H9 (cell line): ENCODE results near the gene PLXND1. TPM values are rescaled to one million over a fixed set of nuclear protein-coding genes. Genes with fewer than 3 reads are reported as not detected.

Source experiments
- DNase-seq: peaks from one replicate; pipeline ENCODE4 v3.0.0-alpha.2; 2017
- H2AFZ ChIP-seq: one replicate; pipeline ENCODE4 v1.6.1; 2013; ENCODE audit warnings: mild to moderate bottlenecking, low read length, control low read depth, moderate library complexity
- H2AK5ac ChIP-seq: 2 replicates; pipeline ENCODE4 v1.6.1; 2013; ENCODE audit warnings: low read length, control low read depth, mixed read lengths; ENCODE audit not compliant: insufficient read length
- H2BK120ac ChIP-seq: one replicate; pipeline ENCODE4 v1.6.1; 2013; ENCODE audit warnings: low read depth, mild to moderate bottlenecking, low read length, control low read depth, inconsistent platforms; ENCODE audit not compliant: poor library complexity, severe bottlenecking
- H2BK12ac ChIP-seq: 2 replicates; pipeline ENCODE4 v1.6.1; 2013; ENCODE audit warnings: low read length, control low read depth, mixed read lengths, low read depth; ENCODE audit not compliant: insufficient read length
- H2BK15ac ChIP-seq: 2 replicates; pipeline ENCODE4 v1.6.1; 2013; ENCODE audit warnings: low read depth, low read length, control low read depth
- H2BK20ac ChIP-seq: one replicate; pipeline ENCODE4 v1.6.1; 2013; ENCODE audit warnings: low read depth, mild to moderate bottlenecking, low read length, control low read depth, inconsistent platforms; ENCODE audit not compliant: poor library complexity, severe bottlenecking
- H2BK5ac ChIP-seq: 2 replicates; pipeline ENCODE4 v1.6.1; 2013; ENCODE audit warnings: low read length, control low read depth, mixed read lengths; ENCODE audit not compliant: insufficient read length
- H3K14ac ChIP-seq: 2 replicates; pipeline ENCODE4 v1.6.1; 2013; ENCODE audit warnings: low read length, control low read depth; ENCODE audit not compliant: insufficient read depth
- H3K18ac ChIP-seq: 2 replicates; pipeline ENCODE4 v1.6.1; 2013; ENCODE audit warnings: low read depth, mild to moderate bottlenecking, mixed read lengths, low read length, control low read depth; ENCODE audit not compliant: insufficient read length
- H3K23ac ChIP-seq: 2 replicates; pipeline ENCODE4 v1.6.1; 2013; ENCODE audit warnings: low read length, control low read depth, mixed read lengths, low read depth; ENCODE audit not compliant: insufficient read length
- H3K23me2 ChIP-seq: 2 replicates; pipeline ENCODE4 v1.6.1; 2013; ENCODE audit warnings: low read depth, mild to moderate bottlenecking, mixed read lengths, low read length, control low read depth; ENCODE audit not compliant: insufficient read length, poor library complexity, severe bottlenecking
- H3K27ac ChIP-seq: 2 replicates; pipeline ENCODE4 v1.5.1; 2013; ENCODE audit warnings: low read length, control low read depth, mixed read lengths, low read depth; ENCODE audit not compliant: insufficient read length
- H3K27me3 ChIP-seq: 2 replicates; pipeline ENCODE4 v1.6.1; 2013; ENCODE audit warnings: low read length, control low read depth, inconsistent platforms; ENCODE audit not compliant: insufficient read depth
- H3K4ac ChIP-seq: 2 replicates; pipeline ENCODE4 v1.6.1; 2013; ENCODE audit warnings: low read depth, mild to moderate bottlenecking, control low read depth, inconsistent platforms, low read length, moderate library complexity
- H3K4me1 ChIP-seq: 2 replicates; pipeline ENCODE4 v1.6.1; 2013; ENCODE audit warnings: low read length, control low read depth, inconsistent platforms; ENCODE audit not compliant: insufficient read depth
- H3K4me2 ChIP-seq: 2 replicates; pipeline ENCODE4 v1.6.1; 2013; ENCODE audit warnings: low read length, control low read depth, mixed read lengths; ENCODE audit not compliant: insufficient read length, insufficient read depth
- H3K56ac ChIP-seq: 2 replicates; pipeline ENCODE4 v1.6.1; 2013; ENCODE audit warnings: low read depth, mild to moderate bottlenecking, mixed read lengths, low read length, control low read depth; ENCODE audit not compliant: insufficient read length
- H3K79me1 ChIP-seq: 2 replicates; pipeline ENCODE4 v1.6.1; 2013; ENCODE audit warnings: low read depth, mild to moderate bottlenecking, moderate library complexity, low read length, control low read depth, inconsistent platforms; ENCODE audit not compliant: insufficient read depth, poor library complexity, severe bottlenecking
- H3K79me2 ChIP-seq: 2 replicates; pipeline ENCODE4 v1.6.1; 2013; ENCODE audit warnings: low read length, control low read depth, inconsistent platforms; ENCODE audit not compliant: insufficient read depth
- H3K9ac ChIP-seq: 2 replicates; pipeline ENCODE4 v1.6.1; 2013; ENCODE audit warnings: low read length, control low read depth, mixed read lengths; ENCODE audit not compliant: insufficient read length; ENCODE audit errors: extremely low read depth
- H3K9me3 ChIP-seq: one replicate; pipeline ENCODE4 v1.6.1; 2013; ENCODE audit warnings: low read depth, low read length, inconsistent platforms; ENCODE audit not compliant: control insufficient read depth
- H3T11ph ChIP-seq: one replicate; pipeline ENCODE4 v1.6.1; 2013; ENCODE audit warnings: mild to moderate bottlenecking, low read length, control low read depth, inconsistent platforms
- H4K20me1 ChIP-seq: one replicate; pipeline ENCODE4 v1.6.1; 2013; ENCODE audit not compliant: control insufficient read depth, insufficient read length, insufficient read depth
- H4K5ac ChIP-seq: 2 replicates; pipeline ENCODE4 v1.6.1; 2013; ENCODE audit warnings: low read depth, mild to moderate bottlenecking, mixed read lengths, low read length, control low read depth; ENCODE audit not compliant: insufficient read length
- H4K8ac ChIP-seq: replicated peaks from 2 replicates; pipeline ENCODE4 v1.6.1; 2013; ENCODE audit warnings: low read length, control low read depth, mixed read lengths, low read depth; ENCODE audit not compliant: insufficient read length
- H4K91ac ChIP-seq: 2 replicates; pipeline ENCODE4 v1.6.1; 2013; ENCODE audit warnings: low read depth, mild to moderate bottlenecking, moderate library complexity, mixed read lengths, low read length, control low read depth; ENCODE audit not compliant: insufficient read length
- H3K27ac Mint-ChIP-seq, 3 experiments: 2 replicates in 2 of 3; 3 replicates in 1 of 3; pipeline ENCODE4 v1.8.0; 2020 to 2021; ENCODE audit warnings: mixed read lengths in 3 of 3, mild to moderate bottlenecking in 1 of 3, moderate library complexity in 1 of 3
- H3K27me3 Mint-ChIP-seq: 2 replicates; pipeline ENCODE4 v1.8.0; 2021; ENCODE audit warnings: low read depth, mild to moderate bottlenecking, moderate library complexity, mixed read lengths
- H3K36me3 Mint-ChIP-seq, 3 experiments: 2 replicates in 2 of 3; 3 replicates in 1 of 3; pipeline ENCODE4 v1.8.0; 2020 to 2021; ENCODE audit warnings: low read depth in 3 of 3, mixed read lengths in 3 of 3; ENCODE audit not compliant: insufficient read depth in 1 of 3
- H3K4me1 Mint-ChIP-seq, 2 experiments: 2 replicates each; pipeline ENCODE4 v1.8.0; 2020; ENCODE audit warnings: mixed read lengths in 2 of 2
- H3K4me3 Mint-ChIP-seq, 2 experiments: 2 replicates in 1 of 2; 3 replicates in 1 of 2; pipeline ENCODE4 v1.8.0; 2020 to 2021; ENCODE audit warnings: mild to moderate bottlenecking in 2 of 2, mixed read lengths in 2 of 2, moderate library complexity in 1 of 2
- H3K9me3 Mint-ChIP-seq, 2 experiments: 2 replicates in 1 of 2; 3 replicates in 1 of 2; pipeline ENCODE4 v1.8.0; 2020; ENCODE audit warnings: mild to moderate bottlenecking in 2 of 2, mixed read lengths in 2 of 2, moderate library complexity in 1 of 2
- WGBS: extraction: QIAGEN DNeasy Blood & Tissue Kit; methylation state at CpG from one replicate; pipeline ENCODE4 v1.1.7; 2013; ENCODE audit warnings: missing lambda C conversion rate, low lambda C conversion rate, mixed read lengths; ENCODE audit not compliant: insufficient read length; ENCODE audit errors: extremely low coverage; 5-methylcytosine and 5-hydroxymethylcytosine counted together
- total RNA-seq: library from RNA; stranded (reverse); gene quantifications from 2 replicates; pipeline ENCODE4 v1.2.1, GENCODE V29; 2021
- TF ChIP-seq, protein P1 (sequence below): fragments of 200-600 bp; sonication (generic); conservative IDR thresholded peaks from 3 replicates; pipeline ENCODE4 v1.8.0; 2021; ENCODE audit warnings: antibody characterized with exemption, mild to moderate bottlenecking

The PLXND1 gene
- total RNA-seq, 1 experiment from 2014 or later = 50.9 TPM

DNA sequence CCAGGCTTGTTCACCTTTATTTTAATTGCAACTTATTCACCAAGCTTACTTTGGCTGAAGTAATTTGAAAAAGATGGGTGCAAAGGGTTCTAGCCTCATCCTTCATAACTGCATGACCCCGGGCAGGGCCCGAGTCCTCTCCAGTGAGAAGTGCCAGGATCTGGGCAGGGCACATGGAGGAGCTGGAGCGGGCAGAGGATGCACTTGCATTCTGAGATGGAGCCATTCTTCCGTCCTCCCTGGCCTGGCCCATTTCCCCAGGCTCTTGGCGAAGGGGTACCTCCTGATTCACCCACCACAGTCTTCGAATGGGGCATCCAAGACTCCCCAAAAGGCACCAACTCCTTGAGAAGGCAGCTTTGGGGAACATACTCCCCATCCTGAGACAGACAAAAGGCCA is 22.5 kb upstream of the PLXND1 start:
- H4K5ac ChIP-seq = no peak overlapping the region
- Mint-ChIP-seq H3K36me3 (no peaks in the 10 kb centered on the region; a peak in 1 of 7 replicates), H3K27me3 (no peaks in the 10 kb centered on the region), H3K27ac (no peak overlapping the region), H3K4me3 (no peak overlapping the region), H3K4me1 (peaks cover 17 to 21% of the 10 kb centered on the region in 2 experiments), H3K9me3 (no peaks in the 10 kb centered on the region; a peak in 1 of 5 replicates)
- H3K23me2 ChIP-seq = peaks cover 8% of the 10 kb centered on the region
- no peak overlapping the region for H3K4ac ChIP-seq
- H3K23ac ChIP-seq = no peak overlapping the region
- no peaks in the 10 kb centered on the region for H3K79me1 ChIP-seq
- no peak overlapping the region for H2BK20ac ChIP-seq
- no peaks in the 10 kb centered on the region for H3K9me3 ChIP-seq
- DNase-seq = no peak
- H2BK12ac ChIP-seq = no peak overlapping the region
- no peak overlapping the region for H4K8ac ChIP-seq
- no peak overlapping the region for H3K56ac ChIP-seq
- TF ChIP-seq, protein P1, sequence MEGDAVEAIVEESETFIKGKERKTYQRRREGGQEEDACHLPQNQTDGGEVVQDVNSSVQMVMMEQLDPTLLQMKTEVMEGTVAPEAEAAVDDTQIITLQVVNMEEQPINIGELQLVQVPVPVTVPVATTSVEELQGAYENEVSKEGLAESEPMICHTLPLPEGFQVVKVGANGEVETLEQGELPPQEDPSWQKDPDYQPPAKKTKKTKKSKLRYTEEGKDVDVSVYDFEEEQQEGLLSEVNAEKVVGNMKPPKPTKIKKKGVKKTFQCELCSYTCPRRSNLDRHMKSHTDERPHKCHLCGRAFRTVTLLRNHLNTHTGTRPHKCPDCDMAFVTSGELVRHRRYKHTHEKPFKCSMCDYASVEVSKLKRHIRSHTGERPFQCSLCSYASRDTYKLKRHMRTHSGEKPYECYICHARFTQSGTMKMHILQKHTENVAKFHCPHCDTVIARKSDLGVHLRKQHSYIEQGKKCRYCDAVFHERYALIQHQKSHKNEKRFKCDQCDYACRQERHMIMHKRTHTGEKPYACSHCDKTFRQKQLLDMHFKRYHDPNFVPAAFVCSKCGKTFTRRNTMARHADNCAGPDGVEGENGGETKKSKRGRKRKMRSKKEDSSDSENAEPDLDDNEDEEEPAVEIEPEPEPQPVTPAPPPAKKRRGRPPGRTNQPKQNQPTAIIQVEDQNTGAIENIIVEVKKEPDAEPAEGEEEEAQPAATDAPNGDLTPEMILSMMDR = no peak
- H4K20me1 ChIP-seq = no peaks in the 10 kb centered on the region
- no peak overlapping the region for H2BK5ac ChIP-seq
- no peaks in the 10 kb centered on the region for H3K79me2 ChIP-seq
- H2BK120ac ChIP-seq = no peak overlapping the region
- no peak overlapping the region for H3K9ac ChIP-seq
- H4K91ac ChIP-seq = no peak overlapping the region
- H3K14ac ChIP-seq = no peak overlapping the region
- H2AFZ ChIP-seq = no peak overlapping the region
- H3K27ac ChIP-seq = no peak overlapping the region
- H3T11ph ChIP-seq = no peak overlapping the region
- H2AK5ac ChIP-seq = no peak overlapping the region
- peaks cover 6% of the 10 kb centered on the region; the same call in 1 of the 2 replicates for H3K4me1 ChIP-seq
- WGBS = no CpG with 5 or more reads among the region's 6 CpGs
- no peak overlapping the region for H2BK15ac ChIP-seq
- H3K4me2 ChIP-seq = no peak overlapping the region
- H3K18ac ChIP-seq = no peak overlapping the region
- H3K27me3 ChIP-seq = no peaks in the 10 kb centered on the region
